GM12865 (cell line): Measurements from ENCODE around the gene FBXO45.

Source experiments
- DNase-seq: peaks from one replicate; pipeline ENCODE4 v3.0.0; 2010; ENCODE audit warnings: low read depth
- H3K4me3 ChIP-seq: 2 replicates; pipeline ENCODE4 v1.5.1; 2011; ENCODE audit warnings: mild to moderate bottlenecking, low read depth, low read length, control low read depth
- CTCF ChIP-seq: IDR thresholded peaks from 2 replicates; pipeline ENCODE4 v1.5.1; 2011; ENCODE audit warnings: low read length, control low read depth, low read depth, inconsistent platforms; ENCODE audit not compliant: insufficient read depth; ENCODE audit errors: missing control alignments

Gene FBXO45

GRCh38 chr3:196624907-196625306, 56.4 kb downstream of the FBXO45 start:
- TF ChIP-seq CTCF: no peak
- no peak for DNase-seq
- H3K4me3 ChIP-seq: no peak overlapping the region

GRCh38 chr3:196625331-196625730, 56.9 kb downstream of the FBXO45 start:
- H3K4me3 ChIP-seq: no peak overlapping the region
- TF ChIP-seq CTCF: no peak
- DNase-seq: no peak

GRCh38 chr3:196627918-196628231, 59.4 kb downstream of the FBXO45 start:
- no peak for TF ChIP-seq CTCF
- DNase-seq: no peak
- no peak overlapping the region for H3K4me3 ChIP-seq

- no peak for DNase-seq
- no peak overlapping the region for H3K4me3 ChIP-seq
- no peak for TF ChIP-seq CTCF
Observed at GRCh38 chr3:196629228-196629627, 60.8 kb downstream of the FBXO45 start.

- no peak for DNase-seq
- TF ChIP-seq CTCF: no peak
- peak overlapping the region; percentile 97 for H3K4me3 ChIP-seq
Observed at GRCh38 chr3:196631682-196632045, 63.2 kb downstream of the FBXO45 start.

GRCh38 chr3:196632046-196632751, 63.7 kb downstream of the FBXO45 start:
- DNase-seq: peak; percentile 95
- peak overlapping the region; percentile 97 for H3K4me3 ChIP-seq
- TF ChIP-seq CTCF: peak; percentile 25

GRCh38 chr3:196633555-196634151, 65.2 kb downstream of the FBXO45 start:
- H3K4me3 ChIP-seq: peak overlapping the region; percentile 97
- DNase-seq: no peak
- TF ChIP-seq CTCF: no peak
